Cortex of kidney (tissue), 1 donor: ENCODE measurements around the gene ZNF608.

Source experiments
- DNase-seq: peaks from one replicate; lab custom pipeline; 2025; lab: John Stamatoyannopoulos, UW

Gene ZNF608, protein sequence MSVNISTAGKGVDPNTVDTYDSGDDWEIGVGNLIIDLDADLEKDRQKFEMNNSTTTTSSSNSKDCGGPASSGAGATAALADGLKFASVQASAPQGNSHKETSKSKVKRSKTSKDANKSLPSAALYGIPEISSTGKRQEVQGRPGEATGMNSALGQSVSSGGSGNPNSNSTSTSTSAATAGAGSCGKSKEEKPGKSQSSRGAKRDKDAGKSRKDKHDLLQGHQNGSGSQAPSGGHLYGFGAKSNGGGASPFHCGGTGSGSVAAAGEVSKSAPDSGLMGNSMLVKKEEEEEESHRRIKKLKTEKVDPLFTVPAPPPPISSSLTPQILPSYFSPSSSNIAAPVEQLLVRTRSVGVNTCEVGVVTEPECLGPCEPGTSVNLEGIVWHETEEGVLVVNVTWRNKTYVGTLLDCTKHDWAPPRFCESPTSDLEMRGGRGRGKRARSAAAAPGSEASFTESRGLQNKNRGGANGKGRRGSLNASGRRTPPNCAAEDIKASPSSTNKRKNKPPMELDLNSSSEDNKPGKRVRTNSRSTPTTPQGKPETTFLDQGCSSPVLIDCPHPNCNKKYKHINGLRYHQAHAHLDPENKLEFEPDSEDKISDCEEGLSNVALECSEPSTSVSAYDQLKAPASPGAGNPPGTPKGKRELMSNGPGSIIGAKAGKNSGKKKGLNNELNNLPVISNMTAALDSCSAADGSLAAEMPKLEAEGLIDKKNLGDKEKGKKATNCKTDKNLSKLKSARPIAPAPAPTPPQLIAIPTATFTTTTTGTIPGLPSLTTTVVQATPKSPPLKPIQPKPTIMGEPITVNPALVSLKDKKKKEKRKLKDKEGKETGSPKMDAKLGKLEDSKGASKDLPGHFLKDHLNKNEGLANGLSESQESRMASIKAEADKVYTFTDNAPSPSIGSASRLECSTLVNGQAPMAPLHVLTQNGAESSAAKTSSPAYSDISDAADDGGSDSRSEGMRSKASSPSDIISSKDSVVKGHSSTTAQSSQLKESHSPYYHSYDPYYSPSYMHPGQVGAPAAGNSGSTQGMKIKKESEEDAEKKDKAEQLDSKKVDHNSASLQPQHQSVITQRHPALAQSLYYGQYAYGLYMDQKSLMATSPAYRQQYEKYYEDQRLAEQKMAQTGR (N-terminal part only)

DNA sequence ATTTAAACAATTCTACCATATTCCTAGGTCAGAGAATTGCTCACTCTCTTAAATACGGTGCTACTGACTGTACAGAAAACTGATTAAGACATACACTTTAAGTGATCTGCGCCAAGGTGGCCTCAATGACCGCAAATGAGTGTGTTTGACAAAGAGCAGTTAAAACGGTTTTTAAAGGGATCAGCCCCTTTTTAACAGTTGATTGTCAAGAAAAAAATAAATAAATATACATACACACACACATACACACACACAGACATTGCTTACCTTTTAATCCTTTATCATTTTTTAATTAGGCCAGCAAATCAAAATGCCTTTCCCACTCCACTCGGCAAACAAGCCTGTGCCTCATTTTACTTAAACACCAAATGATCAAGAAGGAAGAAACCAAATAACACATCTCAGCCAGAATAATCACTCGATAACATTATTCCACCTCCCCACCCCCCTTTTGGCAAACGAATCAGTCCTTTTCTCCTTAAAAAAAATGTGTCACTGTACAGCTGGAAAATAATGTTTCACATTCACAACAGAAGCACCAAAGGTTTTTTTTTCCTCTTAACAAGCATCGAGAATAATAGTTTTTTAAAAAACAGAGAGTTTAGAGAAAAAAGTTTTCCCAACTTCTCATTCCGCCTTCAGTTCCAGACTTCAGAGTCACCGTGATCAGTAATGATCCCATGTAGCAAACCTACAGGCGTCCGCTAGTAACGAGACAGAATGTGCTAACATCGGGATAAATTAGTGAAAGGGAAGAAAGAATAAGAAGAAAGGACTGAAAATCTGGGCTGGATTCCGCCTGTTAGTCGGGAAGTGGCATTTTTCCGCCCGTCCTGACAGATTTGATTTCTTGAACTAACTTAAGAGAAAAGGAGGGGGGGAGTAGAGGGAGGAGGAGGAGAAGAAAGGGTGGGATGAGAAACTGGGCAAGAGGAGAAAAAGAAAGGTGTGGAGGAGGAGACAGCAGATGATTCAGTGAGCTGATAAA, at the start of gene ZNF608:
TSS of gene ZNF608 (minus strand) at position 712 of the 988 bp plus-strand sequence. CDS start 1,650 bp downstream, outside the sequence.
- DNase-seq, result no peak

- no peak for DNase-seq
Measured at GRCh38 chr5:124795829-124796228, 49.4 kb upstream of the ZNF608 start.

DNA sequence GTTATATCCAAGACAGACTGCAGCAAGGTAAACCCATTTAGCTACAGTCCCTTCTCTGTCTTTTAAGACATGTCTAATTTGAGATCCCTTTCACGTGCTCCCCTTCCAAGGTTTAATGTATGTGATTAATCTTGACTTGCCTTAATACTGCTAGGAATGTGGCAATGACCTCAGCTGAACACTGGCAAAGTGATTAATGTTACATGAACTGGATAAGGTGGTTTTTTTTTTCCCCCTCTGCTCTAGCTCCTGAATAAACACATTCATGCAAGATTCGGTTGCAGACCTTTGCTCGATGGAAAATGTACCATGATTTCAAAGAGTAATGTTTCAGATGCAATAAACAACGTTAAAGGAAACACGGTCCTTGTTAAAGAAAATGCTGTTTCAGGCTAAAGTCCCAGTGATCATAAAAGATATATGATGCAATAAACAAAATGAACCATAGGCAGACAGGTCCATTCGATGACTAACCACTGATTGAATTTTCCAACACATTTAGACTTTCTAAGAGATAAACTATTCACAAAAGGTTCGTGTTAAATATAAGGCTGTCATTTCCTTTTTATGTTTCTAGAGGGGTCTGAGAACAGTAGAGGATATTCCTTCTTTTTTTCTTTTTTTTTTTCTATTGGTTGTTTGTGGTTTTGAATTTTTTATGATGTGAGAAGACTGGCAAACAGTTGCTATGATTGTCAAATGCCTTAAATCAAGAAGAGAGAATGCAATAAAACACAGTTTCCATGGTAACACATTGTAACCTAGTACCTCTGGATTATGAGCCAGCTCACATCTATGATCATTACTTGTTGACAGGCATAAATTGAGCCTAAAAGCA, 44.7 kb upstream of the ZNF608 start:
- no peak for DNase-seq

GRCh38 chr5:124790301-124790894, 44.0 kb upstream of the ZNF608 start:
- DNase-seq, result no peak

- no peak for DNase-seq
Measured at GRCh38 chr5:124789104-124789605, 42.7 kb upstream of the ZNF608 start.

DNA sequence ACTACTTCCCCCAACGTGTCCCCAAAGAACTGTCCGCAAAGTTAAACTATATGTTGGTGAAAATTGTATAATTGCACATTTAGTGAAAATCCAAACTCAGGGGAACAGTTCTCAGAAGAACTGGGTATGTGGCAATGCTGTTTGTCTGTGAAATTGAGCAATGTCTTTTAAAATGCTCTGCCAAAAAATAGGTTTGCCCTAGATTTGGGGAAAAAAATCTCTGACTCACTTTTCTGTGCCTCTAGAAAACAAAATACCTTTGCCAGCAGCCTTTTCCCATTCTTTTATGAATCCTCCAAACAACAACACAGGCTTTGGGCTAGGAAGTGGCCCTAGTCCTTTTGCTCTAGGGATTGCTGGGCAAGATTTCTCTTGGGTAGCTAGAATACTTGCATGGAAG, 37.4 kb upstream of the ZNF608 start:
- no peak for DNase-seq

- no peak for DNase-seq
Measured at GRCh38 chr5:124783285-124783684, 36.8 kb upstream of the ZNF608 start.

- DNase-seq, result no peak
Measured at GRCh38 chr5:124782262-124782661, 35.8 kb upstream of the ZNF608 start.

DNA sequence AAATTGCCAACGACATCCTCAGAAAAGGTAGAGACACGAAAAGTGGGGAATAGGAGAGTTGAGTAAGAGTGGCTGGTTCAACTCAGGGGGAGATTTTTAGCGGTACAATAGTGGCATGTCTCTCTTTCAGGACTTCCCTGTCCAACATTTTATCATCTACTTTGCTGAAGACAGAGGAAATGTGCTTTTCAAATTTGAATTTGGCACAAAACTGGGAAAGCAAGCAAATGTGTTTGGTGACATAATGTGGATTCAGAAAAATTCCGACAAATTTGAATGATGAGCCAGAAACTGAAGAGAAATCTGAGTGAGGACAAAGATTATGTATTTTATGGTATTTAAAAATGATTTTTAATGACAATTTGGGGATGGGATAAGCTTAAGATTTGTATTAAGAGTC, 33.6 kb upstream of the ZNF608 start:
- DNase-seq, result no peak

DNA sequence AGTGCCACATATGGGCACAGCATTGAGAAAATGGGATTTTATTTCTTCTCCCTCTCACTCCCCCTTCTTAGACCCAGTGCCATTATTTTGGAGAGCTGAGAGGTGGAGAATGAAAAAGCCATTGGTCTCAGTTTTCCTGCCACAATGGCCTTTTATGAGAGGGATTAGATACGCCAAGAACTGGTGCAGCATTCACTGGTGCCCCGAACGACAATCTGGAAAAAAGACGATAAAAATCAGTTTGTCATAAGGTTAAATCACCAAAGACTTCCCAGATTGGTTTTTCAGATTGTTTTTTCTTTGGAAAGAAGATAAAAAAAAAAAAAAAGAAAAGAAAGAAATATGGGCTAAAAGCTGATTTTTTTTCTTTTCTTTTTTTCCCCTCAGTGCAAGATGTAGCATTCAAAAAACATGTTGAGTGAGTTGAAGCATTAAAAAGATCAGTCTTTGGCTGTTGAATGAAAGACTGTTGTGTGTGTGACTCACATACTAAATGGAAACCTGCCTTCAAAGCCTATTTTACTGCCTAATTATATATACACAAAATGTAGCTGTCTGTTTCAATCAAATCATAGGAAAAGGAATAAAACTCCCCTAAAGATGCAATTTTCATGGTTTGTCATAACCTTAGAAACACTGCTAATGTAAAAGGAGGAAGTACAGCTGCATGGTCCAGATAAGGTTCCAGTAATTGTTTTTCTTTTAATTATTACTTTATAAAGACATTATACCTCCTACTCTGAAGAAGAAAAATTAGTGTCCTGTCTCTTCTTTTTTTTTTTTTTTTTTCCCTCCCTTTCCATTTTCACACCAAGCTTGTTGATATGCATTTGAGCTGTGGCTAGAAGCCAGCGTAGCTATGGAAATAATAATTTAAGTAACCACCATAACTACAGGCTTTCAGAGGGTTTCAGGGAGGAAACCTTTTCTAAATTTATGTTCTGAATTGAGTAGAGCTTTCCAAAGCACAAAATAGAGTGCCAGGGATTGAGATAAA, 27.2 kb upstream of the ZNF608 start:
- DNase-seq, result no peak

DNA sequence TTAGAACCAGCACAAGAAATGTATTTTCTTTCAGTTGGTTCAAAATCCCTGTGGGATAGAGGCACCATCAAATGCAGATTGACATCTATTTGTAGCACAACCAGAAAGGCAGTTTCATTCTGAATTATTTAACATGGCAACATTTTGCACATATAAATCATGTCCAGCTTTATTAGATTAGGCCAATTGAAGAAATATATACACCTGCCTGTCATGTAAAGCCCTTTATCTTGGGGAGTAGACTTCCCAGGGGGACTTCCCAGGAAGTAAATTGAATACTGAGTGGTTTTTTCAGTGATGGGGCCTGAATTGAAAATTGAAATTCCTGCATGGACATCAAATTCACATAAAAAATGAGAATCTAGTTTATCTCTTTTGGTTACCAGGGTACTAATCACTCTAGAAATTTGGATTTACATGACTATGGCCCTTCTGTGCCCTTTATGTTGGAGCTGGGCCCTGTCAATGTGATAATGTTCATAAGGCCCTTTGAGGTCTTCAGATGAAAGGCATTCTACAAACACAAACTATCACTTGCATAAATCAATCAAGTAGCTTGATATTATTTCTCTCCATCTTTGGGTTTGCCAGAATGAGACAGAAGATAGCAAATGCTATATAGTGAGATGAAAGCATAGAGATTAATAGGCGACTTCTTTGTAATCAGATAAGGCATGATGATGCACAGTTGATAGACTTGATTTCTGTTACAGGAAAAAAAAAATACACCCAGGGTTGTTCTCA, 26.2 kb upstream of the ZNF608 start:
- DNase-seq, result no peak

DNA sequence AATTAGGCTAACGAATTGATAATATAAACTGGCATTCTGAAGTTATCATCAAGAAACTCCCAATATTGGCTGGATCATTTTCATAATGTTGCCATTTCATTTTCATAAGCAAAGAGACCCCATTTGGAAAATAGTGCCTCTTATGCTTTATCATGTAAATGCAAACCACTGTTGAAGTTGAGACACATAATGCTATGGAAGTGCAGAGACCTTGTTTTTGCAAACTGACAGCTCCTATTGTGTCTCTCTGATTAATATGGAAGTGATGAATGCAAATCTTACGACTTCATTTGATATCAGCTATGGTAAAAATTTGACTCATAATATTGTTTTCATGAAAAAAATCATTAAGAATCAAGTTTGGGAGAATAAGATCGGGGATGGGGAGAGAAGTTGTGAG, 25.3 kb upstream of the ZNF608 start:
- DNase-seq, result no peak

- DNase-seq, result no peak
Measured at GRCh38 chr5:124764992-124765611, 18.7 kb upstream of the ZNF608 start.

- no peak for DNase-seq
Measured at GRCh38 chr5:124764585-124764984, 18.1 kb upstream of the ZNF608 start.

DNA sequence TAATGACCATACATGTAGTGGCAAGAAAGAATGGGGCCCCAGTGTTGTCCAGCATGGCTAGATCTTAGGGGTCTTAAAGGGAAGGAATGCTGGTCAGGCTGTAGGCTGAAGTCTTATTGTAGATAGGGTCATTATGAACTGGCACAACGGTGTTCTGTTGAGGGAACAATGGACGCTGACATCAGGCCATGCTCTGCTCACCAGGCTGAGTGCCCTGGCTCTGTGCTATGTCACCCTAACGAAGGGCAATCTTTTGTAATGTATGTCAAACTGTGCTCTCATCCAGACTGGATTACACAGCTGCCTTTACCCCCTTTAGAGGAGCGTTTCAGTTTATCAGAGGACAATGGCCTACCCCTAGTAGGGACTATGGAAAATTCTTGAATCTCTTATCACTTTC, 14.6 kb upstream of the ZNF608 start:
- DNase-seq, result no peak

- no peak for DNase-seq
Measured at GRCh38 chr5:124760608-124761007, 14.2 kb upstream of the ZNF608 start.

GRCh38 chr5:124755565-124755964, 9.1 kb upstream of the ZNF608 start:
- DNase-seq, result no peak
